KG1 (cell line): Measurements from ENCODE around the gene PDE4B.
"Not testable (repeated sequence)": the region's sequence is repeated elsewhere in the genome, so short reads cannot be mapped to it uniquely, and the experiment has no call there.

ENCODE experiments used
- DNase-seq: peaks from one replicate; lab custom pipeline; 2025; lab: John Stamatoyannopoulos, UW

The PDE4B gene

GRCh38 chr1:65814752-65815151 is 22.1 kb downstream of the PDE4B start:
- DNase-seq, result no peak

- no peak for DNase-seq
Measured at GRCh38 chr1:65817891-65818290, 25.2 kb downstream of the PDE4B start.

- DNase-seq, result no peak
Measured at GRCh38 chr1:65818966-65819365, 26.3 kb downstream of the PDE4B start.

GRCh38 chr1:65820983-65821382 is 28.3 kb downstream of the PDE4B start:
- DNase-seq, result no peak

GRCh38 chr1:65821386-65821785 is 28.7 kb downstream of the PDE4B start:
- DNase-seq, result no peak

- no peak for DNase-seq
Measured at GRCh38 chr1:65824103-65824502, 31.4 kb downstream of the PDE4B start.

- no peak for DNase-seq
Measured at GRCh38 chr1:65825741-65826140, 33.0 kb downstream of the PDE4B start.

- no peak for DNase-seq
Measured at GRCh38 chr1:65826782-65827181, 34.1 kb downstream of the PDE4B start.

GRCh38 chr1:65827346-65827745 is 34.7 kb downstream of the PDE4B start:
- DNase-seq, result no peak

GRCh38 chr1:65830306-65830705 is 37.6 kb downstream of the PDE4B start:
- DNase-seq, result no peak

- no peak for DNase-seq
Measured at GRCh38 chr1:65832296-65832695, 39.6 kb downstream of the PDE4B start.

GRCh38 chr1:65836686-65837085 is 44.0 kb downstream of the PDE4B start:
- no peak for DNase-seq

- DNase-seq, result no peak
Measured at GRCh38 chr1:65840683-65841082, 48.0 kb downstream of the PDE4B start.

GRCh38 chr1:65844296-65844695 is 51.6 kb downstream of the PDE4B start:
- no peak for DNase-seq

- DNase-seq, result no peak
Measured at GRCh38 chr1:65844821-65845534, 52.3 kb downstream of the PDE4B start.

GRCh38 chr1:65845535-65846060 is 52.9 kb downstream of the PDE4B start:
- DNase-seq, result no peak

GRCh38 chr1:65846866-65847265 is 54.2 kb downstream of the PDE4B start:
- no peak for DNase-seq

- no peak for DNase-seq
Measured at GRCh38 chr1:65850281-65850680, 57.6 kb downstream of the PDE4B start.

- DNase-seq, result not testable (repeated sequence)
Measured at GRCh38 chr1:65856591-65856990, 63.9 kb downstream of the PDE4B start.

- no peak for DNase-seq
Measured at GRCh38 chr1:65866439-65866838, 73.7 kb downstream of the PDE4B start.

GRCh38 chr1:65872301-65872700 is 79.6 kb downstream of the PDE4B start:
- DNase-seq, result no peak

- not testable (repeated sequence) for DNase-seq
Measured at GRCh38 chr1:65878342-65878741, 85.6 kb downstream of the PDE4B start.

- no peak for DNase-seq
Measured at GRCh38 chr1:65880611-65881010, 87.9 kb downstream of the PDE4B start.

GRCh38 chr1:65881067-65881594 is 88.4 kb downstream of the PDE4B start:
- no peak for DNase-seq
